AG04449 (cell line): ENCODE data around the gene CDK14.

Experiments used
- CTCF ChIA-PET: fragments of 350-600 bp; formaldehyde crosslinking; extraction: SDS; loops from one replicate; lab custom pipeline; 2021; ENCODE audit warnings: antibody characterized with exemption; lab: Yijun Ruan, JAX
- POLR2A ChIA-PET: fragments of 400-600, 350-600 bp; formaldehyde crosslinking; extraction: SDS; loops from one replicate; lab custom pipeline; 2020; ENCODE audit warnings: antibody characterized with exemption, inconsistent platforms; lab: Yijun Ruan, JAX
- DNase-seq: peaks from one replicate; pipeline ENCODE4 v3.0.0-alpha.2; 2010; ENCODE audit warnings: low read depth, low spot score
- H3K4me3 ChIP-seq: 2 replicates; pipeline ENCODE4 v1.5.1; 2011; ENCODE audit warnings: low read depth, mild to moderate bottlenecking, control low read depth, low read length
- CTCF ChIP-seq: IDR thresholded peaks from one replicate; pipeline ENCODE4 v1.5.1; 2011; ENCODE audit warnings: mild to moderate bottlenecking, moderate library complexity, low read length, control low read depth, inconsistent platforms; ENCODE audit not compliant: insufficient read depth; ENCODE audit errors: missing control alignments

CDK14 gene

GRCh38 chr7:90599038-90599437 lies 2.9 kb downstream of the CDK14 start:
- ChIA-PET CTCF (interaction anchor here (1.2 kb wide), 2 partner anchors 9 to 30 kb away, joined by 3 to 5 read pairs; no protein-coding TSS in a partner anchor), POLR2A (no interaction called here)
- H3K4me3 ChIP-seq = no peak overlapping the region
- DNase-seq = no peak
- TF ChIP-seq CTCF = no peak

- no peak for TF ChIP-seq CTCF
- POLR2A ChIA-PET = no interaction called here
- CTCF ChIA-PET = interaction anchor here (1.2 kb wide), 1 partner anchor 29 kb away, joined by 5 read pairs; no protein-coding TSS in a partner anchor
- no peak for DNase-seq
- H3K4me3 ChIP-seq = no peak overlapping the region
Observed at GRCh38 chr7:90599892-90600555, 3.9 kb downstream of the CDK14 start.

GRCh38 chr7:90602303-90602702 lies 6.2 kb downstream of the CDK14 start:
- ChIA-PET POLR2A (no interaction called here), CTCF (interaction anchor here (1.4 to 4.8 kb wide), 4 partner anchors 6 to 27 kb away, joined by 3 to 30 read pairs (median 6); partner anchors contain the start of gene CDK14)
- TF ChIP-seq CTCF = no peak
- H3K4me3 ChIP-seq = no peak overlapping the region
- no peak for DNase-seq

- H3K4me3 ChIP-seq = no peak overlapping the region
- DNase-seq = no peak
- ChIA-PET POLR2A (no interaction called here), CTCF (interaction anchor here (0.7 to 4.8 kb wide), 3 partner anchors 7 to 431 kb away, joined by 3 to 30 read pairs (median 3); partner anchors contain the start of gene CDK14)
- no peak for TF ChIP-seq CTCF
Observed at GRCh38 chr7:90603346-90603745, 7.2 kb downstream of the CDK14 start.

GRCh38 chr7:90604383-90604782 lies 8.3 kb downstream of the CDK14 start:
- POLR2A ChIA-PET = no interaction called here
- TF ChIP-seq CTCF = no peak
- DNase-seq = no peak
- CTCF ChIA-PET = interaction anchor here (4.1 to 4.8 kb wide), 2 partner anchors 8 to 25 kb away, joined by 21 to 30 read pairs; partner anchors contain the start of gene CDK14
- no peak overlapping the region for H3K4me3 ChIP-seq

- no peak for DNase-seq
- POLR2A ChIA-PET = no interaction called here
- no peak for TF ChIP-seq CTCF
- CTCF ChIA-PET = interaction anchor here (4.1 to 4.8 kb wide), 2 partner anchors 9 to 24 kb away, joined by 21 to 30 read pairs; partner anchors contain the start of gene CDK14
- H3K4me3 ChIP-seq = no peak overlapping the region
Observed at GRCh38 chr7:90605055-90605454, 8.9 kb downstream of the CDK14 start.
